Parathyroid adenoma (tissue), 2 donors: ENCODE measurements around the gene ZMYM4.
A peak's percentile ranks its signal among the peaks of the same experiment; 100 is the strongest.

ENCODE experiments used
- H2AFZ ChIP-seq: fragments of 300-600 bp; sonication (generic); one replicate; pipeline ENCODE4 v1.7.0; 2017; ENCODE audit warnings: antibody characterized with exemption, mild to moderate bottlenecking
- H3K27ac ChIP-seq: fragments of 300-600 bp; sonication (generic); one replicate; pipeline ENCODE4 v1.7.0; 2017
- H3K27me3 ChIP-seq: fragments of 300-600 bp; sonication (generic); one replicate; pipeline ENCODE4 v1.7.0; 2017; ENCODE audit warnings: low read length; ENCODE audit not compliant: control insufficient read depth, insufficient read depth
- H3K36me3 ChIP-seq: fragments of 300-600 bp; sonication (generic); one replicate; pipeline ENCODE4 v1.7.0; 2017; ENCODE audit warnings: low read length; ENCODE audit not compliant: control insufficient read depth, insufficient read depth
- H3K4me1 ChIP-seq: fragments of 300-600 bp; sonication (generic); one replicate; pipeline ENCODE4 v1.7.0; 2017; ENCODE audit warnings: control low read depth
- H3K4me2 ChIP-seq: fragments of 300-600 bp; sonication (generic); one replicate; pipeline ENCODE4 v1.7.0; 2017; ENCODE audit warnings: low read length
- H3K4me3 ChIP-seq: fragments of 300-600 bp; sonication (generic); one replicate; pipeline ENCODE4 v1.7.0; 2017; ENCODE audit warnings: low read depth, low read length
- H3K79me2 ChIP-seq: fragments of 300-600 bp; sonication (generic); one replicate; pipeline ENCODE4 v1.7.0; 2017; ENCODE audit warnings: control low read depth
- H3K9ac ChIP-seq: fragments of 300-600 bp; sonication (generic); one replicate; pipeline ENCODE4 v1.7.0; 2017; ENCODE audit warnings: mild to moderate bottlenecking
- H3K9me3 ChIP-seq: fragments of 300-600 bp; sonication (generic); one replicate; pipeline ENCODE4 v1.7.0; 2017; ENCODE audit warnings: low read length; ENCODE audit not compliant: control insufficient read depth
- CTCF ChIP-seq: fragments of 300-600 bp; sonication (generic); IDR thresholded peaks from one replicate; pipeline ENCODE4 v1.7.0; 2017; ENCODE audit warnings: antibody characterized with exemption, mild to moderate bottlenecking
- donor health status: primary hyperparathyroidism.

The ZMYM4 gene

GRCh38 chr1:35451125-35451528, 182.6 kb downstream of the ZMYM4 start:
- H3K9ac ChIP-seq = no peak overlapping the region
- H3K79me2 ChIP-seq = no peaks in the 10 kb centered on the region
- peaks cover 6% of the 10 kb centered on the region for H3K4me1 ChIP-seq
- peak; percentile 68 for TF ChIP-seq CTCF
- H2AFZ ChIP-seq = no peak overlapping the region
- H3K9me3 ChIP-seq = no peaks in the 10 kb centered on the region
- H3K4me3 ChIP-seq = no peak overlapping the region
- H3K36me3 ChIP-seq = no peaks in the 10 kb centered on the region
- H3K27ac ChIP-seq = no peak overlapping the region
- no peaks in the 10 kb centered on the region for H3K27me3 ChIP-seq
- H3K4me2 ChIP-seq = no peak overlapping the region

DNA sequence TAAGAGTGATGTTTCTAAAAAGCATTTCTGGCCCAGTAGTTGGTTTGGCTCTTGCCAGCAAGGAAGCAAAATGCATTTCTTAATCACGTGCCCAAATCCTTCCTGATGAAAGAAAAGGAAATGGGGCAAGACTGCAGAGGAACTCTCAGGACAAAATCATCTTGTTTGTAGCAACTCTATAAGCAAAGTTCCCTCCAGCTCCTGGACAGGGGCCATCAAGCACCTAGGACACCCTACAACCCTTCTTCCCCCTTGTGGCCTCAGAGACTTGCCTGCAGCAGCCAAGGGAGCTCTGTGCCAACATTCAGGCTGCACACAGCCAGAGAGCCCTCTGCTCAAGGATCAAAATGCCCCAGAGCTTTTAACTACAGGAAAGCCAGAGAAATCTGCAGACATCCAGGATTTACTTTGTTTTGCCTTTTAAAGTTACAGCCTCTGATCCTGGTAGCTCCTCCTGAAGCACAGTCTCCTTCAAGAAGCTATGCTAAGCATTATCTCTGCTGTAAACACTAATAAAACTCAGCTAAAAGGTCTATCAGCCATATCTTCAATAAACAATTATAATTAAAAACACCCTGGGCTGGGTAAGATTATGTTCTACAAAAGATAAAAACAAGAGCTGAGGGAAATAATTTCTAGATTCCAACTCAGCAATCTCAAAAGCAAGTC, 183.7 kb downstream of the ZMYM4 start:
- TF ChIP-seq CTCF = no peak
- Histone ChIP-seq H3K4me2 (peak overlapping the region; percentile 23), H3K9ac (no peak overlapping the region), H3K79me2 (no peaks in the 10 kb centered on the region), H2AFZ (no peak overlapping the region), H3K27ac (peak overlapping the region; percentile 29), H3K4me3 (no peak overlapping the region), H3K27me3 (no peaks in the 10 kb centered on the region), H3K9me3 (no peaks in the 10 kb centered on the region), H3K4me1 (peaks cover 6% of the 10 kb centered on the region), H3K36me3 (no peaks in the 10 kb centered on the region)

DNA sequence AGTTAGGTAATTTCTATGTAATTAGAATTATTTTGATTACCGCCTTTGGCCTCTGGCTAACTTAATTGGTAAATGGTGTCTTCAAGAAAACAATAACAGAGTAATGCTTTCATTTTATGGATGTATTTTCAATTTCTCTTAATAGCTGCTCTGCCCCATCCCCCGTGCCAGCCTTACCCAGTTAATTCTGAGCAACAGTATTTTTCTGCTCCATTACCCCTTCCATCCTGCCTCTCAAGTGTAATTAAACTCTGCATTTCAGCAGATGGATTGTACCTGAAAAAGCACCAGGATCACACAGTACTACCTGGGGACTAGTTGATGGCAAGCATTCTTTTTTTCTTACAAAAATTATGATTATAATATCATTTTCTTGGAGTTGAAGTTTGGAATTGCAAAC, 184.5 kb downstream of the ZMYM4 start:
- Histone ChIP-seq H3K9me3 (no peaks in the 10 kb centered on the region), H3K4me1 (peaks cover 6% of the 10 kb centered on the region), H2AFZ (no peak overlapping the region), H3K4me2 (no peak overlapping the region), H3K79me2 (no peaks in the 10 kb centered on the region), H3K4me3 (no peak overlapping the region), H3K27me3 (no peaks in the 10 kb centered on the region), H3K36me3 (no peaks in the 10 kb centered on the region), H3K9ac (no peak overlapping the region), H3K27ac (no peak overlapping the region)
- no peak for TF ChIP-seq CTCF

DNA sequence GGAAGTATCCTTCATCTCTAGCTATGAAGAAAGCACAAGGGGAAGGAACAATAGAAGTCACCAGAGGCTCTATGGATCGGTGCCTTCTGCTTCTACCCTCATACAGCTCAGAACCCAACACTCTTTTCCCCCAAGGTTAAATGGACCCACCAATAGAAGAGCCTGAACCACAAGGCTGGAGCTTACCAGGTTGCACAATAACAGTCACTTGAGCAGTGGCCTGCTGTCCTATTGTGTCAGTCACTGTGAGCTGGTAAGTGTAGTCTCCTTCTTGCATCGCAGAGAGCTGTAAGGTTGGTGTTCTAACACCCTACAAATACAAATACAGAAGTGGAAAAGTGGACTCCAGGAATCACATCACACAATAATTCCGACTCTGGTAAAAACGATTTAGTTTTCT, 185.7 kb downstream of the ZMYM4 start:
- H3K4me3 ChIP-seq = no peak overlapping the region
- H3K9me3 ChIP-seq = no peaks in the 10 kb centered on the region
- no peaks in the 10 kb centered on the region for H3K27me3 ChIP-seq
- no peaks in the 10 kb centered on the region for H3K79me2 ChIP-seq
- H3K36me3 ChIP-seq = no peaks in the 10 kb centered on the region
- TF ChIP-seq CTCF = no peak
- no peak overlapping the region for H3K4me2 ChIP-seq
- no peak overlapping the region for H3K27ac ChIP-seq
- peaks cover 6% of the 10 kb centered on the region for H3K4me1 ChIP-seq
- no peak overlapping the region for H2AFZ ChIP-seq
- no peak overlapping the region for H3K9ac ChIP-seq

- Histone ChIP-seq H3K27me3 (no peaks in the 10 kb centered on the region), H3K79me2 (no peaks in the 10 kb centered on the region), H3K4me1 (peaks cover 6% of the 10 kb centered on the region), H3K4me2 (no peak overlapping the region), H3K27ac (no peak overlapping the region), H3K36me3 (no peaks in the 10 kb centered on the region), H3K4me3 (no peak overlapping the region), H2AFZ (no peak overlapping the region), H3K9ac (no peak overlapping the region), H3K9me3 (no peaks in the 10 kb centered on the region)
- no peak for TF ChIP-seq CTCF
Measured at GRCh38 chr1:35454616-35455015, 186.1 kb downstream of the ZMYM4 start.
